Activated gamma-delta T cell treated with anti-CD3 and anti-CD28 coated beads, Interleukin-2, amount 50 U/mL, for 16 hours (primary cell): ENCODE measurements around the gene CARD6.
"Not testable (repeated sequence)": the region's sequence is repeated elsewhere in the genome, so short reads cannot be mapped to it uniquely, and the experiment has no call there.

Experiments
- DNase-seq: peaks from one replicate; pipeline ENCODE4 v3.0.0-alpha.2; 2020; ENCODE audit warnings: low read depth

Gene CARD6, protein sequence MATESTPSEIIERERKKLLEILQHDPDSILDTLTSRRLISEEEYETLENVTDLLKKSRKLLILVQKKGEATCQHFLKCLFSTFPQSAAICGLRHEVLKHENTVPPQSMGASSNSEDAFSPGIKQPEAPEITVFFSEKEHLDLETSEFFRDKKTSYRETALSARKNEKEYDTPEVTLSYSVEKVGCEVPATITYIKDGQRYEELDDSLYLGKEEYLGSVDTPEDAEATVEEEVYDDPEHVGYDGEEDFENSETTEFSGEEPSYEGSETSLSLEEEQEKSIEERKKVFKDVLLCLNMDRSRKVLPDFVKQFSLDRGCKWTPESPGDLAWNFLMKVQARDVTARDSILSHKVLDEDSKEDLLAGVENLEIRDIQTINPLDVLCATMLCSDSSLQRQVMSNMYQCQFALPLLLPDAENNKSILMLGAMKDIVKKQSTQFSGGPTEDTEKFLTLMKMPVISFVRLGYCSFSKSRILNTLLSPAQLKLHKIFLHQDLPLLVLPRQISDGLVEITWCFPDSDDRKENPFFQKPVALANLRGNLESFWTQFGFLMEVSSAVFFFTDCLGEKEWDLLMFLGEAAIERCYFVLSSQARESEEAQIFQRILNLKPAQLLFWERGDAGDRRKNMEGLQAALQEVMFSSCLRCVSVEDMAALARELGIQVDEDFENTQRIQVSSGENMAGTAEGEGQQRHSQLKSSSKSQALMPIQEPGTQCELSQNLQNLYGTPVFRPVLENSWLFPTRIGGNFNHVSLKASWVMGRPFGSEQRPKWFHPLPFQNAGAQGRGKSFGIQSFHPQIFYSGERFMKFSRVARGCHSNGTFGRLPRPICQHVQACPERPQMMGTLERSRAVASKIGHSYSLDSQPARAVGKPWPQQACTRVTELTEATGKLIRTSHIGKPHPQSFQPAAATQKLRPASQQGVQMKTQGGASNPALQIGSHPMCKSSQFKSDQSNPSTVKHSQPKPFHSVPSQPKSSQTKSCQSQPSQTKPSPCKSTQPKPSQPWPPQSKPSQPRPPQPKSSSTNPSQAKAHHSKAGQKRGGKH

DNA sequence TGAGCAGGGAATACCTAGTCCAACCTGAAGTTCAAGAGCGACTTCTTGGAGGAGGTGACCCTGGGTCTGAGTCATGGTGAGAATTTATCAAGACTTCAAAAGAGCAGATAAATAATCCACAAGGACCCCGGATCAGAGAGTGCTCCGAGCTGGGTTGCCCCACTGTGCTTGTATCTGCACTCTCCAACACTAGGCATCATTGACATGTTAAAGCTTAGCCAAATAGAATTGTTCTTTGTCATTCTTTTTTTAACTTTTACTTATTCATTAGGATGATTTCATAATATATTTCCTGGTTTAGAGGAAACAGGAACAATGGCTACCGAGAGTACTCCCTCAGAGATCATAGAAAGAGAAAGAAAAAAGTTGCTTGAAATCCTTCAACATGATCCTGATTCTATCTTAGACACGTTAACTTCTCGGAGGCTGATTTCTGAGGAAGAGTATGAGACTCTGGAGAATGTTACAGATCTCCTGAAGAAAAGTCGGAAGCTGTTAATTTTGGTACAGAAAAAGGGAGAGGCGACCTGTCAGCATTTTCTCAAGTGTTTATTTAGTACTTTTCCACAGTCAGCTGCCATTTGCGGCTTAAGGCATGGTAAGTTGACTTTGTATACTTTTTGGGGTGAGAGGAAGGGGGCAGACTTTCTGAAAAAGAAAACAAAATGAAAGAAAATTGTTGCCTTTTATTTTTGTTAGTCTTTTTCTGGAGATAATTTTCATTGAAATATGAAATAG lies at the start of gene CARD6:
CARD6 (plus strand) TSS at position 300 of the 738 bp plus-strand sequence; CDS start at position 316, 16 bp downstream.
- DNase-seq = no peak

DNA sequence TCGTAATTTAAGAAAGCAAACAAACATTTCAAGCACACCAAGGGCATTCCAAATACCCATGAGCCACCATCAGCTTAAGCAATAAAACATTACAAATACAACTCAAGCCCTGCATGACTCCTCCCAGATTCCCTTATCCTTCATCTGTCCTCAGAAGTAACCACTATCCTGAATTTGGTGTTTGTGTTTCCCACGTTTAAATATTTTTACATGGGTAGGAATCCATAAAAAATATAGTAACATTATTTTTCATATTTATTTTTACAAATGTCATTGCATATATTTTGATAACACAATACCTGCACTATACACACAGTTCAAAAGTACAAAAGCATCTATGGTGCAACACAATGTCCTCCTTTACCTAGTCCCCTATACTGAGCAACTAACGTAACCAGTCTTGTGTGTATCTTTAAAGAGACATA lies 49.4 kb upstream of the CARD6 start:
- DNase-seq = no peak

DNA sequence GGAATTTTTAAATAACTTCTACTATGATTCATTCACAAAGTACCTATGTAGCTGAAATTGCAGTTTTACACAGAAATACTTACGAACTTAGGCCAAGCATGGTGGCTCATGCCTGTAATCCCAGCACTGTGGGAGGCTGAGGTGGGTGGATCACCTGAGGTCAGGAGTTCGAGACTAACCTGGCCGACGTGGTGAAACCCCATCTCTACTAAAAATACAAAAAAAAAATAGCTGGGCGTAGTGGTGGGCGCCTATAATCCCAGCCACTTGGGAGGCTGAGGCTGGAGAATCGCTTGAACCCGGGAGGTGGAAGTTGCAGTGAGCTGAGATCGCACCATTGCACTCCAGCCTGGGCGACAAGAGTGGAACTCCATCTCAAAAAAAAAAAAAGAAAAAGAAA lies 48.5 kb upstream of the CARD6 start:
- DNase-seq = not testable (repeated sequence)

- DNase-seq = not testable (repeated sequence)
These were observed 46.8 kb upstream of the CARD6 start for GRCh38 chr5:40794340-40794739.

DNA sequence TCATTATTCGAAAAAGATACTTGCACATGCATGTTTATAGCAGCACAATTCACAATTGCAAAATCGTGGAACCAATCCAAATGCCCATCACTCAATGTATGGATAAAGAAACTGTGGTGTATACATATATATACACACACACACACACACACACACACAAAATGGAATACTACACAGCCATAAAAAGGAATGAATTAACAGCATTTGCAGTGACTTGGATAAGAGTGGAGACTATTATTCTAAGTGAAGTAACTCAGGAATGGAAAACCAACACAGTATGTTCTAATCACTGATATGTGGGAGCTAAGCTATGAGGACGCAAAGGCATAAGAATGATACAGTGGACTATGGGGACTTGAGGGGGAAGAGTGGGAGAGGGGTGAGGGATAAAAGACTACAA lies 46.3 kb upstream of the CARD6 start:
- DNase-seq = not testable (repeated sequence)

DNA sequence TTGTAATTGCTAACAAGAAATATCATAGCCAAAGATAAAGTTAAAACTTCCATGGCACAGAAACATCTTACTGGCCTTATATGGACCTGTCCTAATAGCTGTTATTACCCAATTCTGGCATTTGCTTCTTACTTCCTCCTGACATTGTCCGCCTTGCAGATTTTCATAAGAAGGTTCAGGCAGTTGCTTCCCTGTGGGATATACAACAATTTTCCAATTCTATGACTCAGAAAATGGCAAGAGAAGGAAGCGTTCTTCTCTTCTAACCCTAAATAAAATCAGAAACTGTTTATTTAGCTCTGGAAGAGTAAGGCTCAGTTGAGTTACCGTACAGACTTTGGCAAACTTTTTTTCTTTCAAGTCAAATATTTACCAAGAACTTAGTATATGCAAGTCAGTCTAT lies 44.7 kb upstream of the CARD6 start:
- DNase-seq = no peak

DNA sequence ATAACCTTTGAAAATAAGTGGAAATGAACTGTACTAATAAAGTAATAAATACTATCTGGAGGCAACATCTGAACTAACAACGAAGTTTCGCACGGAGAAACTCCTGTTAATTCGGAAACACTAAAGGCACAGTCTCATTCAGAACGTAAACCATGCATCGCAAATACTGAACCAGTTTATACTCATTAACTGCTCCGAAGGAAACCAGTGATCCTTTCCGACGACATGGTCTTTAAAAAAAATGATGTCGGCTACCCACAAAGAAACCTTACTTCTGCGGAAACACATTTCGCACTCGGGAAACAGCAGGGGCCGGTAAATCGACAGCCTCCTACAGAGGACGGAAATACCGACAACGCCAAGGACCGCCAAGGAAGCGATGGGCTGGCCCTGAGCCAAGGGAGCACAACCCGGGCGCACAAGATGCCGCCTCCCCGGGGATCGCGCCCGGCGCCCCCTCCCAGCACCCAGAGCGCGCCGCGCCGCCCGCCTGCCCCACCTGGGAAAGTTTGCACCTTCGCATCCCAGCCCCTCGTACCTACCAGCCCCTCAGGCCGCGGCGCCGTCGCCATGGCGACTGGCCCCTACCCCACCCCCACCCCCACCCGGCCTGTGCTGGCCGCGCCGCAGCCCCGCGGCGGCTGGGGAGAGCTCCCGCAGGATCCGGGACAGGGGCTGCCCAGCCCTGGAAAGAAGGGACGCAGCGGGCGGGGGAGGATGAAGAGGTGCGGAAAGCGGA lies 43.7 kb upstream of the CARD6 start:
- peak; percentile 59 for DNase-seq

DNA sequence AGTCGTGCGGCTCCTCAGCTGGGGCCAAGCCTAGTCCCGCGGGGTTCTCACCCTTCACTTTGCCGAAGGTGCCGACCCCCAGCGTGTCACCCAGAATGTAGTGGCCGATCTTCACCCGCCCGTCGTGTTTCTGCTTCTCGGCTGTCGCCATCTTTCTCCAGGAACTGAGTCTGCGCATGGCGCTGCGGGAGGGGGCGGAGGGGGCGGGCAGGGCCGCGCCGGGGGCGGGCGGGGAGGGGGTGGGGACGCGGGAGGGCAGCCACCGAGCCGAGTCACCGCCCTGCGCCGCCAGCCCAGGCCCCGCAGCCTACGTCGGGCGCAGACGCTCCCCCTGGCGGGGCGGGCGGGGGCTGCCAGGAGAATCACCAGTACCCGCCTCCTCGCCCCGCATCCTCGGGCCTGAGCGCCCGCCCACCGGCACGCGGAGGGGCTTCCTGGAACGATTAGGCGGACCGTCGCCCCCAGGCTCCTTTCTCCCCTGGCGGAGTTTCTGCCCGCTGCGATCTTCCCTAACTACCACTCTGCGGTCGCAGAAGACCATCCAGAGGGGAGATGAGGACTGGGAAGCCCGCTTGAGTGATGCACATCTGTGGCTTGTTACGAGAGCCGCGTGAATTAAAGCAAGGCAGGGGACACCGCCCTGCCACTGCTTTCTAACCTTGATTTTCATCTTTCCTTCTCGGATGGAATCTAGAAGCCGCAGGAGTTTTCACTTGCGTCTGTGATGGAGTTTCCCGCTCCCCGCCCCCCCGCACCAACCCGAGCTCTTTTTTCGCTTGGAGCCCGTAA lies 43.0 kb upstream of the CARD6 start, which contains the start of gene PRKAA1:
PRKAA1 (minus strand) TSS at position 363 of the 789 bp plus-strand sequence; CDS start at position 178, 185 bp downstream.
- DNase-seq = peak; percentile 83

- no peak for DNase-seq
These were observed 42.4 kb upstream of the CARD6 start for GRCh38 chr5:40798801-40799210.

GRCh38 chr5:40799258-40799657 lies 41.9 kb upstream of the CARD6 start:
- DNase-seq = no peak

- DNase-seq = no peak
These were observed 39.2 kb upstream of the CARD6 start for GRCh38 chr5:40801771-40802562.

GRCh38 chr5:40812125-40812524 lies 29.0 kb upstream of the CARD6 start:
- DNase-seq = no peak

GRCh38 chr5:40813698-40814281 lies 27.4 kb upstream of the CARD6 start:
- no peak for DNase-seq

DNA sequence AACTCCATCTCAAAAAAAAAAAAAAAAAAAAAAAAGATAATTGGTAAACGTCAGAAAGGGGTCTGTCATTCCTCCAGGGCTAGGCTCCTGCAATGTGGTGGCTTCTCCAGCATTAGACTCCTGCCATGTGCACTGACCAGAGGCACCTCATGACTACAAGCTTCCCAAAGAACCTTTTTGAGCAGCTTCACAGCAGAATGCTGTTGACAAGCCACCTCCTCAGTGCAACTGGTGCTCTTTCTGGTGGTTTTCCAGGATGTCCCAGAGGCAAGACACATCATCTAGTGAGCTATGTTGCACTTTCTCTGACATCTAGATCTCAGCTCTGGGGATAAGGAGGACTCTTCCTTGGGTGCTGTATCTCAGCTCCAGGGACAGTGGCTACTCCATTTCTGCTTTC lies 17.7 kb upstream of the CARD6 start:
- DNase-seq = no peak

DNA sequence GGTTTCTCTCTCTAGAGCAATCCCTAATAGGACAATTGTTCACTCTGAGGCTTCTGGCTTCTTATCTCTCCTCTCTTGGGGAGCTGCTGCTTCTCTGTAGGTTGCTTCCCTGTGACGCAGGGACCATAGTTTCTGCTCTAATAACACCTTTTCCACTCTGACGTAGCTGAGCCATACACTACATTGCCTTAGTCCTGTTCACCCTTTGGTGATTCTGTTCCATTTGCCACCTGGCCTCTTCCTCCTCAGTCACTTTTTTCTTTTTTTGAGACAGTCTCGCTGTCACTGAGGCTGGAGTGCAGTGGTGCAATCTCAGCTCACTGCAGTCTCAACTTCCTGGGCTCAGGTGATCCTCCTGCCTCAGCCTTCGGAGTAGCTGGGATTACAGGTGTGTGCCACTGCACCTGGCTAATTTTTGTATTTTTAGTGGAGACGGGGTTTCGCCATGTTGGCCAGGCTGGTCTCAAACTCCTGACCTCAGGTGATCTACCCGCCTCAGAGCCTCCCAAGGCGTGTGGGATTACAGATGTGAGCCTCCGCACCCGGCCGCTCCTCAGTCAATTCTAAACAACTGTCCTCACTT lies 15.6 kb upstream of the CARD6 start:
- not testable (repeated sequence) for DNase-seq

DNA sequence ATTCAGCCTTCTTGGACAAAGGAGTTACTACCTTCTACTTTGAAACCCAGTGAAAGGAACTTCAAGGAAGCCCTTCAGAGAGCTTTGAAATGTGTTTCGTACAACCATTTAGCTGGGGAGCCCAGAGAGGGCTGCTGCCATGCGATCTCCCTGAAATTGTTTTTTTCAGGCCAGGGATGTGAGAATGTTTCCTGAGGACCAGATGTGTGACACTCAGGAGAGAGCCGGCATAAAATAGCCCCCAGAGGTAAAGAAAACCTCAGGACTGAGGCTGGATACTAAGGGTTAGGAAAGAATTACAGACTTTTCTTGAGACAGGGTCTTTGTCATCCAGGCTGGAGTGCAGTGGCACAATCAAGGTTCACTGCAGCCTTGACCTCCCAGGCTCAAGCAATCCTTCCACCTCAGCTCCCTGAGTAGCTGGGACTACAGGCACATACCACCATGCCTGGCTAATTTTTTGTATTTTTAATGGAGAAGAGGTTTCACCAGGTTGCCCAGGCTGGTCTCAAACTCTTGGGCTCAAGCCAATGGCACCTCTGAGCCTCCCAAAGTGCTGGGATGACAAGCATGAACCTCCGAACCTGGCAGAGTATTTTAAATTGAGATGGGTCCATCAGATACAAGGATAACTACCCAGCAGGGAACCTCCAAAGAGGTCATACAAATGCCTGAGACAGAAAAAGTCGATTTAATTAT lies 14.5 kb upstream of the CARD6 start:
- DNase-seq = no peak

DNA sequence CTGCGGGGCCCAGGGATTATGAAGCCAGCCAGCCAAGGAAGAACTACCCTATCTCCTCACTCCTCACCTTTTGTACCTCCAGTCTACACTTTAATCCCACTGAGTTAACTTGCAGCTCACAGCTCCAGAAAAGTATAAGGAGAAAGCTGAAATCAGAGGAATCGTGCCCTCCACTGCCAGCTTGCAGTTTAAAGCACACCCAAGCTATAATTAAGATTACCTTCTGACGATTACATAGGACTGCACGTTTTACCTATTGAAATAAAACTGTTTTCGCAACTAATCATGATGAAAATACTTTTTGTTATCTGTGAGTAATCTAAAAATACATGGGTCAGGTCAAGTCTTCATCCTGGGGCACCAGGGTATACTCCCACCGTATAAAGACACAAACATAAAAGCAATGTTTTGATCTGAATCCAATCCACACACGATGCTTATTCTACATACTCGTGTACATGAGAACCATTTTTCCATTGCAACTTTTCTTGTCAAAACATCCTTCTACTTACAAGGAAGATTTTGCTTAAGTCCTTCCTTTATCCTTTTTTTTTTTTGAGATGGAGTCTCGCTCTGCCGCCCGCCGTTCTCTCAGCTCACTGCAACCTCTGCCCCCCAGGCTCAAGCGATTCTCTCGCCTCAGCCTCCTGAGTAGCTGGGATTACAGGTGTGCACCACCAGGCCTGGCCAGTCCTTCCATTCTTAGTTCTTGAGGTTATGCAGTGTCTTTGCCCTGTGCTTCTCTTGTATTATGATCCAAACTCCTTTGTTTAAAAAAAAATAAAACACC lies 13.8 kb upstream of the CARD6 start:
- no peak for DNase-seq
